HG02642 (cell line): ENCODE data around the gene PACS2.

Source experiments
- ATAC-seq: cut with Tn5 transposase; IDR thresholded peaks from one replicate; pipeline ENCODE4 v1.9.1; 2021; ENCODE audit warnings: mild to moderate bottlenecking; ENCODE audit not compliant: unreplicated experiment, poor library complexity

Gene PACS2

DNA sequence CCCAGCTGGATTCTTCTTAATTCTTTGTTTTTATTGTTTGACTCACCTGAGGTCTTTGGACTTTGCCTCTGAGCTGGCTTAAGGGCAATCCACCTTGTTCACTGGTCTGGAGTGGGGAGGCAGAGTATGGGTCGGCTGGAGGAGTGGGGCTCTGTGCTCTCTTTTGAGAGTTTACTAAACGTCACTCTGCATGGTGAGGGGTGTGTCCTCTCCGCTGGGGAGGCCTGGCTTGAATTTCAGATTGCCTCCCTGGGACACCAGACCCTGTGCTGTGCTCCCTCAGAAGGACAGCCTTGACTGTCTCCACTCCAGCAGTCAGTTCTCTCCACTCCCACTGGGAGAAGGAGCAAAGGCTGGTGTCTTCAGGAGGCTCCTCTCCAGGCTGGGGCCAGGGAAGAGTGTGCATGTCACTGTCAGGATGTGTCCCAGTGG is 103.2 kb downstream of the PACS2 start:
- no peak for ATAC-seq

DNA sequence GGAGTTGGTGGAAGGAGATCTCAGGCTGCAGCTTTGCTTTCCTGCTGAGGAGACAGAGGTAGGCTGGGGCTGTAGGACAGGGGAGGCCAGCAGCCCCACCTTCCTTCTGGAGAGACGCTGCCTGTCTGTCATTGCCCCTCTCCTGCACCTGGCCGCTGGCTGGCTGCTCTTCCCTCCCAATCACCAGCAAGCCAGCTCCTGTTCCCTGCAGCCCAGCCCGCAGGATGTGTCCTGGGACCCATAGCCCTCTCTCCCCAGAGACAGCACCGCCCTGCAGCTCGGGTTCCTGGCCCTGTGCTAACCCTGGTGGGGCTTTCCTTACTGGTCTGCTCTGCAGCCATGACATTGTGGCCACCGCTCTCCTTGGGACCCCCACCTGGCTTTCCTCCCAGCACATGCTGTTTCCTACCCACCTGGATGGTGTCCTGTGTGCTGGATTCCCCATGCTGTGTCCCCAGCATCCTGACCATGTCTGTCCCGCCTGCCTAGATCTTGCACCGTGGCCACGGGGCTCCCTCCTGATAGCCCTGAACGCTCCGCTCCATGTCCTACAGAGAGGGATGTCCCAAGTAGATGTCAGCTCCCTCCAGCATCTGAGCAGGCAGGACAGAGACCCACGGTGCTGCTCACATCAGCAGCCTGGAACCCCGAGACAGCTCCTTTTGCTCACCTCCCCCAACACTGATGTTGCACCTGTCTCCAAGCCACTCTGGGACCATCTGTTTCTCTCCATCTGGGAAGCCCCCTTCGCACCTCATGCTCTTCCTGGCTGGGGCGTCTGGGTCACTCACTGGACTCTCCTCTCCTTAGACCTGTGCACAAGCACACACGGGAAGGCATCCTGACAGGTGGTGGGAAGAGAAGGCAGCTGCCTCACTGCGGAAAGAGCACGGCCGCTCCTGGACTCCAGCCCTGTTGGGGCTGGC is 104.0 kb downstream of the PACS2 start:
- ATAC-seq: no peak

DNA sequence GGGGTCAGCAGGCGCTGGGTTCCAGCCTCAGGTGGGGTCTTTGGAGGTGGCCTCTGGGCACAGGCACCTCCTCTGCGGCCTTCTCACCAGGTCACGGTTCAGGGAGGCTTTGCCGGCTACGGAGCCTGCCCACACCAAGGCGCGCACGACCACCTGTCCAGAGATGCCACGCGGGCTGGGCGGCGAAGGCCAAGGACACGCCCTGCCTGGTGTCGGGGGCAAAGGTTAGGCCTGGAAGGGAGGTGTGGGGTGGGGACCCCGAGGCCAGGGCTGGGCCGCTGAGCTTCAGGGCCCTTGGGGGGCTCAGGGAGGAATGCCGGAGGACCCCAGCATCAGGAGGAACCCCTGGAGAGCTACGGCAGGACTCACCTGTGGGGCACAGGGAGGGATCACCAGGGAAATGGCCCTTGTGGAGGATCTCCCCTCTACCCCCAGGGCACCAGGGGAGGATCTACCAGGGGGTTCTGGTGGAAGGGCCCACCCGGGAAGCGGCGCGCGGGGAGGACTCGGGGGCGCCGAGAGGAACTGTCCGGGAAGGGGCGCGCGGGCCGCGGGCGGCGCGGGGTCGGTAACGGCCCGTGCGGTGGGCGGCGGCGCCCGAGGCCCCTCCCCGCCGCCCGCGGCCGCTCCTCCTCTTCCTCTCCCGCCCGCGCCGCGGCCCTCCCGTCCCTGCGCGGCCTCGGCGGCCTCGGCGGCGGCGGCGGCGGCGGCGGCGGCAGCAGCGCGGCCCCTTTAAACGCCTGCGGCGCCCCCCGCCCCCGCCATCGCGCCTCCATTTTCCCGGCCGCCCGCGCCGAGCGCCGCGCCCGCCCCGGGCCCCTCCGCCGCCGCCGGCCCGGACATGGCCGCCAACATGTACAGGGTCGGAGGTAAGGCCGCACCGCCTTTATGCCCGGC is 104.9 kb downstream of the PACS2 start, which contains the start of gene MTA1:
Gene MTA1, plus strand, starts transcription at position 633 of the 897 bp plus-strand sequence. Its CDS starts 209 bp downstream, at position 842.
- peak; percentile 61 for ATAC-seq

DNA sequence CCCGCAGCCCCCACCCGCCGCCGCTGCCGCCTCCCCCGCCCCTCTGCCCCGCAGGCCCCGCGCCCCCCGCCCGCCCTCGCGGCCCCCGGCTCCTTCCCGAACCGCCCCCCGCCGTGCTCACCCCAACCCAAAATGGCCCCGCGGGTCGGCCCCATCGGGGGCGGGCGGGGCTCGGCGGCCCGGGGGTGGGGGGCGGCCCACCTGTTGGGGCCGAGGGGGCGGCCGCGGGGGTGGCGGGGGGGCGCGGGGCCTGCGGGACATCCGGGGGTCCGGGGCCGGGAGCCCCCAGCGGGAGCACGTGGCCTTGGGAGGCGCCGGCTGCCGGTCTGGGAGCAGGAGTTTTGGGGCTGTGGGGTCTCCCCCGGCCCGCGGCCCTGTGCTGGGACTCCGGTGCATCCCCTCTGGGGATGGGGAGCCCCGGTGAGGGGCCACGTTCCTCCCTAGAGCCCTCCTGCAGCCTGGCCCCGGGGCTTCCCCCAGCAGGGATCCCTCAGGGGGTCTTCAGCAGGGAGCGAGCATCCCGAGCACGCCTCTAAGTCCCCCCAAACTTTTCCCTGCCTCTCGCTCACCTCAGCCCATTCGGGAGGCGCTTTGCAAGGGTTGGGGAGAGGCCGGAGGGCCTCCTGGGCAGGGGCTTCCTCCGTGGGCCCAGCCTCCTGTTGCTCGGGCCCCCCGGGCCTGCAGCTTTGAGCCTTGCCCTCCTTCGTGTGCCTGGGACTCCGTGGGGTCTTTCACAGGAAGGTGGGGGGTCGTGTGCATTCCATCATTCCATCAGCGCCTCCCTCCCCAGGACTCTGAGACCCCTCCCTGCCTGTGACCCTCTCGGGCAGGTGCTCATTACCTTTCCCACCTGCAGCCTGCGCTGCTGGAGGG is 105.8 kb downstream of the PACS2 start:
- no peak for ATAC-seq

DNA sequence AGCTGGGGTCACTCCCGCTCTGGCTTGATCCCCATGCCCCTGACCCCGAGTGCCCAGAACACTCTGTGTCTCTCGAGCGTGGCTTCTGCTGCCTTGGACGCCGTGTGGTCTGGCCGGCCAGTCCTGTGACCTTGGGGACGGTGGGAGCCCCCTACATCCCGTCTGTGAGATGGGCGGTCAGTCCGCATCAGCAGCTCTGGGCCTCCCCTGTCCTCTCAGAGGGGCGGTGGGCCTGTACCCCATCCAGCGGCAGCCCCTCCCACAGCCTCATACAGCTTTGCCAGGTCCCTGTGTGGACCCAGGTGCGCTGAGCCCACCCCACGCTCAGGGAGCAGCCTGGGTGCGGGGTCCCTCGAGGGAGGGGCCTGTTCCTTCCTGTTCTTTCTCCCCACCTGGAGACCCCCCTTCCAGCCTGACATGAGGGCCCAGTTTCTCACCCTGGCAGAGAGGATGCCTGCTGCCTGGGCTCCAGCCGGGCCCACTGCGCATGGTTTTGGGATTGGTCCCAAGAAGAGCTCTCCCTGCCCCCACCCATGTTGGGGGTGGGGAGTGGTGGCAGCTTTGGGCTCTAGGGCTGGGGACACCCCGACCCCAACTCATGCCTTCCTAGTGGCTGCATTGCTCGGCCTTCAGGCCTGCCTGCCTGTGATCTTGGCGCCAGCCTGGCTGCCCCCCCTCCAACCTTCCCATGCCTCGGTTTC is 106.6 kb downstream of the PACS2 start:
- no peak for ATAC-seq

DNA sequence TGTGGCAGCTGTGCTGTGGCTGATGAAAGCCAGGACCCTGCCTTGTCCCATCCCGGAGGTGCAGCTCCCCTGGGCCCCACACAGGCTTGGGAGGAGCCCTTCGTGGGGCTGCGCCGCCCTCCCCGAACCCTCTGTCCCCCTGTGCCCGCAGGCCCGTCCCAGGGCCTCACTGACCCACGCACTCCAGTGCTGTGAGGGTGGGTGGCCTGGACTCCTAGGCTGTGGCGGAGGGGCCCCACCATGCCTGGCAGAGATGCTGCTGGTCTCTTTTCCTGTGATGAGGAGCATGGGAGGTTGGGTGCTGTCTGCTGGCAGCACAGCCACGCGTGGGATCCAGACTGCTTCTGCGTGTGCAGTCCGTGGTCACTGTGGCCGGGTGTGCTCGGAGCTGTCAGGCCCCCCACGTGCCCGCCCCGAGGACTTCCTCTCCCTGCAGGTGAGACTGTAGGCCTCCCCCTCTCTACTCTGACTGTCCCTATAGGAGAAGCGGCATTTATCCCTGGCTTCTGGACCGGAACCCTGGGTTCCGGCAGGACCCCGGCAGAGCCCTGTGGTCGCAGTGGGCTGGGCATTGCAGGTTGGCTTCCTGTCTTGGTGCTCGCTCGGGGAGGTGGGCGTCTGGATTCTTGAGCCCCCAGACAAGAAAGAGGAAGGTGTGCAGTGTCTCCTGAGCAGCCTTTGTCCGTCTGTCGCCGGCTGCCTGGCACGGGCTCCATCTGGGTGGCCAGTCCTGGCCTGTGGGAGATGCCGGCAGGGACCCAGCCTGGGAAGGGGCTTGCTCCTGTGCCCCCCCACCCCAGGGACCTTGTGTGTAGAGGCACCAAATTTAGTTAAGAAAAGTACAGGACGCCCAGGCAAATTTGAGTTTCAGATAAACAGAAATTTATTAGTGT is 107.4 kb downstream of the PACS2 start:
- no peak for ATAC-seq

DNA sequence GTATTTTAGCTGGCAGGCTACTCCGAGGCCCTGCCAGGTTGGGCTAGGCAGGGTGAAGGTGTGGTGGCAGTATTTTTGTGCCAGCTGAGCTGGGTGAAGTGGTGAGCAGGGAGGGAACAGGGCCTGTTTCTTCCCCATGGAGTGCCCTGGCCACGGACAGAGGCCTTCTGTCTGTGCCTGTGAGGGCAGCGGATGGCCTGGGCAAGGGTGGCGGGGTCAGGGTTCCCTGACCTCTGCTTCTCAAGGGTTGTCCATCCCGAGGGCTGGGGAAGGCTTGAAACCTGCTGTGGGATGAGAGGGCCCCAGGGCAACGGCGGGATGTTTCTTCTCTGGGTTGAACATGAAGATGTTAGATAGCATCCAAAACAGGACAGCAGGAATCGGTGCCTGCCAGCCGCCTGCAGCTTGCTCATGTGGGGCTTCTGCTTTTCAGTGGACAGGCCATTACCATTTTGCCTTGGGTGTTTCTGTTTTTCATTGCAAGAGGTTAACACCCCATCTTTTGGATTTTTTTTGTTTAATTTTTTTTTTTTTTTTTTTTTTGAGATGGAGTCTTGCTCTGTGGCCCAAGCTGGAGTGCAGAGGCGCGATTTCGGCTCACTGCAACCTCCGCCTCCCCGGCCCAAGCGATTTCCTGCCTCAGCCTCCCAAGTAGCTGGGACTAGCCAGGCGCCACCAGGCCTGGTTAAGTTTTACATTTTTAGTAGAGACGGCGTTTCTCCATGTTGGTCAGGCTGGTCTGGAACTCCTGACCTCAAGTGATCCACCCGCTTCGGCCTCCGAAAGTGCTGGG is 108.3 kb downstream of the PACS2 start:
- ATAC-seq: no peak

DNA sequence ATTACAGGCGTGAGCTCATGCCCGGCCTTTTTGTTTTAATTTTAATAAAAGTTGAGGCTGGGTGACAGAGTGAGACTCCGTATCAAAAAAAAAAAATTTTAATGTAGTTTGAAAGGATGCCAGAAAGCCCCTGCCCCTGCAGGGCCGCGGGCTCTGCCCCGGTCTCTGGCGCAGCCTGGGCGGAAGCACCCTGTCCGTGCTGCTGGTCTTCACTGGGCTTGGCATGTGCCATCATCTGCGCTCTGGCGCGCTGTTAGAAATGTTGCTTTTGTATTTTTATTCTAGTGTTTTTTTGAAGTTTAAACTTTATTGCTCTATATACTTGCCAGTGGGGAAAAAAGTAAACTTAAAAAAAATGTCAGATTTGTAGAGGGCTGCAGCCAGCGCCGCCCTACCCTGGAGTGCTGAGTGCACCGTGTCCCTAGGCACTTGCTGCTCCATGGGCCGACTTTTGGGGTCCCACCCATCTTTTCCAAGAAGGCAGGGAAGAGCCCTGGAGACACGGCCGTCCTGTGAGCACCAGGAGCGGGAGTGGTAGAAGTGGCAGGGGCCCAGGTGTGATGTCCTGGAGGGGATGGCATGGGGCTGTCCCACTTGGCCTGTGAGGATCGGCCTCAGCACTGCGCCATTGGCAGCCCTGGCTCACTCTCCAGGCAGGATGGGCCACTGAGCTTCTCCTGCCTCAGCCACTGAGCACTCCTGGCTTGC is 109.1 kb downstream of the PACS2 start:
- no peak for ATAC-seq

DNA sequence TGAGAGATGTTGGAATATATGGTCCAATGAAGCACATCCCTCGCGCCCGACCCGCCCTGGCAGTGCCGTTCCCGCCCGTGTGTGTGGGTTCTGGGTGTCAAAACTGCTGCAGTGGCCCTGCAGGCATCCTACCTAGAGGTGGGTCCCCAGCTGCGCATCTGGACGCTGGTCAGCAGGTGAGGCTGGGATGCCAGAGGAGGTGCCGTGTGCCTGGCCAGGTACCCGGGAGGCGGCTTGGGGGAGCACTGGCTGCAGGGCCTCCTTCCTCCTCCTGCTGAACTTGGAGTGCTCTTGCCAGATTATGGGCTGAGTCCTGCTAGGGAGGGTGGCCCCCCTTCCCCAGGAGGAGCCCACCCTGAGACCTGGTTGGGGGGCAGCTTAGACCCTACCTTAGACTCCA is 110.3 kb downstream of the PACS2 start:
- no peak for ATAC-seq

DNA sequence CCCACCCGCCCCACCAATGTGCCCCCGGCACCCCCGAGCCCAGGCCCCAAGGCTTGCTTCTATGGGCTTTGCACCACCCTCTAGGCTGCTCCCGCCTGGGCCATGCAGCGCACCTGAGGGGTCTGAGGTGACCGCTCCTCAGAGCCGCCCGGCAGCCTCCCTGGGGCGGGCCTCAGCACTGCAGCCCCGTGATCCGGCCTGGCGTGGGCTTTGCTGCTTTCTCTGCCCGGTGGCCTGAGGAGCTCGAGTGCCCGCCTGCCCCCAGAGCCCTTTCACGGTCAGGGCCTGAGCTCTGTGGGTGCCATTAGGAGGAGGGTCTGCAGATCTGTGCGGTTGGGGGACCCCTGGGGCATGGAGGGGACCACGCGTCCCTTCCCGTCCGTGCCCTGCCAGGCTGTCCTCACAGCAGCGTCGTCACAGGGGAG is 111.3 kb downstream of the PACS2 start:
- no peak for ATAC-seq

DNA sequence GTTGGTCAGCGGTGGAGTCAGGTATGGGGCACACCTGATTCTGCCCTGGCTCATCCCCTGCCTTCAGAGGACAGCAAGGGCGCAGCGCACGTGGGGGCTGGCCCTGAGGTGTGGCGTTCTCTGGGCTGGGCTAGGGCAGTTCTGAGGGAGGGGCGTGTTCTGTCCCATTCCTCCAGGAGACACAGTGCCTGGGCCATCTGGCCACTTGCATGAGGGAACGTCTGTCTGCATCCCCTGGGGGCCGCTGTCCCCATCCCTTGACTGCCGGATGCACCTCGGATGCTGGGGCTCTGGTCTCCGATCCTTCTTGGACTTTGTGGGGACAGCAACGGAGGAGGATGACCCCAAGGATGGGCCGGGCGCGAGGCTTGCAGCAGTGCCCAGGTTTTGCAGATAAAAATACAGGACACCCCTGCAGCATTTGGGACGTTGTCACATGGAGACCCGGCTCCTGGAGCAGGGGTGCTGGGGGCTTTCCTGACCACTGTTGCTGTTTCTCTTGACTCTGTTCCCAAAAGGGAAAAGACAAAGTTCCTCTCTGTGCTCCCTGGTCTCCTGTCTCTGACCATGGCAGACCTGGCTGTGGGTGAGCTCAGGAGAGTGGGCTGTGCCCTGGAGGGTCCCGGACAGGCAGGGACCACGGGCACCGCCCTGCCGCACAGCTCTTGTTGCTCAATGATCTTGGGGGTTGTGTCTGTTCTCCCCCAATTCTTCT is 112.0 kb downstream of the PACS2 start:
- no peak for ATAC-seq

DNA sequence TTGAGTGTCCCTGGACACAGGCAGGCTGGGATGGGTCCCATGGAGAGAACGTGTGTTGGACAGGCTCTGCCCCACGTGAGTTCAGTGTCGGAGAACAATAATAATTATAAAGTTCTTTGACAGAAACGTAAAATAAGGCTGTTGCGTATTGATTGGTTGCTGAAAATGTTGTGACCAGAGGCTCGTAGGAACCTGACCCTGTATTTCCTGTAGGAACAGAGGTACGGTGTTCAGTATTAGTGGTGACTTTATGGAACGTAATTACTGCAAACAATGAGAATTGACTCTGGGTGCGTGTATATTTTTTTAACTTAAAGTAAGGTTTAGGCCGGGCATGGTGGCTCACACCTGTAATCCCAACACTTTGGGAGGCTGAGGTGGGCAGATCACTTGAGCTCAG is 112.9 kb downstream of the PACS2 start:
- ATAC-seq: no peak

DNA sequence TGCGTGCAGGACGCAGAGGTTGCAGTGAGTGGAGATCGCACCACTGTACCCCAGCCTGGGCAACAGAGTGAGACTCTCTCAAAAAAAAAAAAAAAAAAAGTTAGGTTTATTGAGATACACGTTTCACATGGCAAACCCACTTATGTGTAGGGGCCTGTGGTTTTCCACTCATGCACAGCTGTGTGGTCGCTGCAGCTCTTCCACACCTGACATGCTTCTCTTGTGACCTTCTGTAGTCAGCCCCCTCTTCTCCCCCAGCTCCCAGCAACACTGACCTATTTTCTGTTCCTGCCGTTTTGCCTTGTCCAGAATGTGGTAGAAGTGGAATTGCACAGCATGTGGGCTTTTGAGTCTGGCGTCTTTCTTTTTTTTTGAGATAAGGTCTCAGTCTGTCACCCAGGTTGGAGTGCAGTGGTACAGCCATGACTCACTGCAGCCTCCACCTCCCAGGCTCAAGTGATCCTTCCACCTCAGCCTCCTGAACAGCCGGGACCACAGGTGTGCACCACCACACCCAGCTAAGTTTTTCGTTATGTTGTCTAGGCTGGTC is 113.5 kb downstream of the PACS2 start:
- no peak for ATAC-seq

DNA sequence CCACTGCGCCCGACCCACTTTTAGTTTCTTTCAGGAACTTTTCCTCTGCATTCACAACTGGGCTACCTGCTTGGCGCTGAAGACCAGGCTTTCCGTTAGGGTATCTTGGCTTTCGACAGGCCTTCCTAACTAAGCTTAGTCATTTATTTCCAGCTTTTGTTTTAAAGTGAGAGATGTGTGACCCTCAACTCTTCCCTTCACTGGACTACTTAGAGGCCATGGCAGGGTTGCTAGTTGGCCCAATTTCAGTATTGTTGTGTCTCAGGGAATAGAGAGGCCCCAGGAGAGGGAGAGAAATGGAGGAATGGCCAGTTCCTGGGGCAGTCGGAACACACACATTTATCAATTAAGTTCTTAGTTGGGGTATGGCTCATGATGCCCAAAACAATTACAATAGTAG is 115.5 kb downstream of the PACS2 start:
- ATAC-seq: no peak

DNA sequence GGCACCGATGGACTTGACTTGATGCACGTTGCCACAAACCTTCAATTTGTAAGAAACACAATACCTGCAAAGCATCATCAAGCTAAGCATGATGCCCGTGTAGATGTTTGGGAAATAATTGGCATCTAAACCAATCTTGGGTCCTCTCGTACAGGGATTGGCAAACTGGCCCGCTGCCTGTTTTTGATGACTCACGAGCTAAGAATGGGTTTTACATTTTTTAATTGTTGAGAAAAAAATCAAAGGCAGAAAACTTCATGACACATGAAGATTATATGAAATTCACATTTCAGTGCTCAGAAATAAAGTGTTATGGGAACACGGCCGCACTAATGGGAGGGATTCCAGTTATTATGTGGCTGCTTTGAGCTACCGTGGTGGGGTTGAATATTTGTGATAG is 116.0 kb downstream of the PACS2 start:
- no peak for ATAC-seq

DNA sequence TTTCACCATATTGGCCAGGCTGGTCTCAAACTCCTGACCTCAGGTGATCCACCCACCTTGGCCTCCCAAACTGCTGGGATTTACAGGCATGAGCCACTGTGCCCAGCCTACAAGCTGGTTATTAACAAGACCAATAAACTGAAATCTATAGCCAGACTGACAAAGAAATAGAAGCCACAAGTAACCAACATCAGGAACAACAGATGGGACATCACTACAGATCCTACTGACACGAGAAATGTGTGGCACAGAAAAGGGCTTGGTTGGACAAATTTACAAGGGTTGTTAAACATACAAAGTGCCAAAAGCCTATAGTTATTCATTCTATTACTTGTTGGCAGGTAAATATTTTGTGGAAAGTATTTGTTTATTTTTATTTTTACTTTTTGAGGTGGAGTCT is 116.7 kb downstream of the PACS2 start:
- no peak for ATAC-seq
